ENCODE data around the gene TCL1A.
A peak's percentile ranks its signal among the peaks of the same experiment; 100 is the strongest.

Gene TCL1A

GRCh38 chr14:95703805-95704204 is 10.1 kb downstream of the TCL1A start:
- DNase-seq: no peak

GRCh38 chr14:95703341-95703740 is 10.6 kb downstream of the TCL1A start:
- no peak for DNase-seq

DNA sequence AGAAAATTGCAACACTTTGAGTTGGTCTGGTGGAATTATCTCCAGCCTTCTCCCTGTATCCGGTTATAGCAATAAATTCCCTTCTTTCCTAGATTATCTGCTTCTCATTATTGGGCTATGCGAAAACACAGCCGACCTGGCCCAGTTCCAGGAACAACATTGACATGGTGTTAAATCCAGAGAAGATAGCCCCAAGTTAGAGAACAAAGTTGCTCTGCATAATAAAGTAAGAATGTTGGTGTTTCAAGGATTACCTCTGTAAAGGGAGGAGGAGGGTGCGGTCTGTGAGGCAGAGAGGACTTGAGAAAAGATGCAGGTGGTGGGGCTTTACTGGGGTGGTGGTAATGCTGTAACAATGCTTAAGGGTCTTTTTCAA is 12.1 kb downstream of the TCL1A start:
- no peak for DNase-seq

DNA sequence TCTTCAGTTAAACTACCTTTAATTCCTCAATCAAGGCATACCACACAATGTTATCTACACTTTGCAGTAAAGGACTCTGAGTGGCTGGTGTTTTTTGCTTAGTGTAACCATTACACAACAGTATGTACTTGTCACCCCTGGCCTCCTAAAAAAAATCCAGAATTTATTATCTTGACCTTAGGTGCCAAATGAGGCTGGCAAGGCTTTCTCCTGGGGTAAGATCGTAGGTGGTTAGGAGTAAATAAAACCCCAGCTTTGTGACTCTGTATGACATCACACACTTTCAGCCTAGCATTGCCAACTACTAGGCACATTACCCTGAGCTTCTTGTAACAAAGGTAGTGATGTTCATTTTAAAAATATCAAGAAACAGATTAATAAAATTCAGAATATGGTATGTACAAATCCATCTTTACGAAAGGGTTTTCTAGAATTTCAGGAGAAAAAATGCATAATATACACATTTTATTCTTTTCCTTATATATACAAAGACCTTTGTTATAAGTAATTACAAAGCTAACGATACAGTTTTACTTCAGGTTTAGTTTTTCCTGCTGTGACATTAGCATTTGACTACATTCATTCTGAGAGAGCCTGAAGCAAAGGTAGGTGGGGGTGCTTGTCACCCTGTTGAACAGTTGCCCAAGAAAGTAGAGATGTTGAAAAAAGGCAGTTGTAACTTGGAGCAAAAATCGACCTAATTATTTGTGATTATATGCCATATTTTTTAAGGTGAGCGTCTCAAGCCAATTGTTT is 13.5 kb downstream of the TCL1A start:
- DNase-seq: no peak

- no peak for DNase-seq
Measured at GRCh38 chr14:95699412-95699811, 14.5 kb downstream of the TCL1A start.

- DNase-seq: no peak
Measured at GRCh38 chr14:95698287-95698686, 15.6 kb downstream of the TCL1A start.

- DNase-seq: no peak
Measured at GRCh38 chr14:95697764-95698163, 16.2 kb downstream of the TCL1A start.

GRCh38 chr14:95696741-95697140 is 17.2 kb downstream of the TCL1A start:
- DNase-seq: no peak

GRCh38 chr14:95695913-95696312 is 18.0 kb downstream of the TCL1A start:
- DNase-seq: no peak

DNA sequence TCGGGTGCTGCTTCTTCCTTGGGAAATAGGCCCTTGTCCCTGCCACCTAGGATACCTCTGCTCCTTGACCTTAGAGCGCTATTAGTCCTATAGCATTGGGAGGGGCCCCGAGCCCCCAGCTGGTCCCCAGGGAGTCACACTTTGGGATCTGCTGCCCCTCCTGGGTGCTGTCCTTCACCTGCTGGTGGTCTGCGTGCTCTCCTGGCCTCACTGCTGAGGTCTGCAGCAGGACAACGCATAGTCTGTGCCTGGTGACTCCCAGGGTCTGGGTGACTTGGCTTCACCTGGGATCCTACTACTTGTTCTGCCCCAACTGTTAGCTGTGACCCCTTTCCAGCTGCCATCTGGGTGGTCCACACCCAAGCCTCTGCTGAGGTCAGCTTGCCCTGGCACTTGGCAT is 18.9 kb downstream of the TCL1A start:
- DNase-seq: no peak

DNA sequence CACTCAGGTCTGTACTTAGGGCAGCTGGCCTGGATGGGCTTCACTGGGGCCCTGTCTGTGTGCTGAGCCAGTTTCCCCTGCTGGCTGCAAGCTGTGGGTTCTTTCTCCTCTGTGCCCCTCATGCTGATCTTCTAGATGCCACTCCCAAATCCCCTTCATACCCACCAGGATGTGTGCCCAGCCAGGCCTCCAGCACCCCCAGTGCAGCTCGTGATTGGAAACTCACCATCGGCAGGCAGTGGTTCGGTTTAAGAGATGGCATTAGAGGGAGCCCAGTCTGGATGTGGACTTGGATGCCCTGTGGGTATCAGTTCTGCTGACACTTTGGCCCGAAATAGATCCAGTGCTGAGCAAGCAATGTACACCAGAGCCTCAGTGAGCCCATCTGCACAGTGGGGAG is 21.8 kb downstream of the TCL1A start:
- no peak for DNase-seq

- no peak for DNase-seq
Measured at GRCh38 chr14:95691591-95691990, 22.3 kb downstream of the TCL1A start.

DNA sequence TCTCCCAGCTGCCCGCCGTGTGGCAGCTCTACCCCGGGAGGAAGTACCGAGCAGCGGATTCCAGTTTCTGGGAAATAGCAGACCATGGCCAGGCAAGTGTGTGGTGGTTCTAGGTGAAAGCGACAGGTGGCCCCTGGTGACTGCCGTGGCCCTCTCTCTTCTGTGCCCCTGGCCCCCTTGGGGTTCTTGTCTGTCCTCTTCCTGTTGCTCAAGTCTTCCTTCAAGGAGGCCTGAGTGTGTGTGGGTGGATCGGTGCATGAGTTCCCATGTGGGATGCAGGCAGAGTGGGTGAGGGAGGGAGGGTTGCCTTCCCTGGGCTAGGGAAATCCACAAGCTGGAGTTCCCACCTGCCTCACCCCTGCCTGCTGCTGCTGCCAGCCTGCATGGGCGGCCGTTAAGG is 23.1 kb downstream of the TCL1A start:
- DNase-seq: no peak

GRCh38 chr14:95689441-95689840 is 24.5 kb downstream of the TCL1A start:
- no peak for DNase-seq

DNA sequence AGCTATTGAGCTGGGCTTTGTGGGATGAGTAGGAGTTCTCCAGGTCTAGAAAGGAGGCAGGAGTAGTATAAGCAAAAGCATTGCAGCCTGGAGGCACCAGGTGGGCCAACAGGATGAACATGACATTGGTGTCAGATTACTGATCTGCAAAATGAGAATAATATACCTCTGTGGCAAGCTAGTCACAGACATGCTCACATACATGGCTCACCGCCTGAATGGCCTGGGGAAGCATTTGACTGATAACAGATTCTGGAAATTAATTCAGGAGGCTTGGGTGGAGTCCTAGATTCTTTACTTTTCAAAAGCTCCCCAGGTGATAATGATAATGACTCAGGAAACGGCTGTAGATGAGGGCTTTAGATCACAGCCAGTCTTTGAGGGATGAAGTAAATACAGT is 27.0 kb downstream of the TCL1A start:
- no peak for DNase-seq

DNA sequence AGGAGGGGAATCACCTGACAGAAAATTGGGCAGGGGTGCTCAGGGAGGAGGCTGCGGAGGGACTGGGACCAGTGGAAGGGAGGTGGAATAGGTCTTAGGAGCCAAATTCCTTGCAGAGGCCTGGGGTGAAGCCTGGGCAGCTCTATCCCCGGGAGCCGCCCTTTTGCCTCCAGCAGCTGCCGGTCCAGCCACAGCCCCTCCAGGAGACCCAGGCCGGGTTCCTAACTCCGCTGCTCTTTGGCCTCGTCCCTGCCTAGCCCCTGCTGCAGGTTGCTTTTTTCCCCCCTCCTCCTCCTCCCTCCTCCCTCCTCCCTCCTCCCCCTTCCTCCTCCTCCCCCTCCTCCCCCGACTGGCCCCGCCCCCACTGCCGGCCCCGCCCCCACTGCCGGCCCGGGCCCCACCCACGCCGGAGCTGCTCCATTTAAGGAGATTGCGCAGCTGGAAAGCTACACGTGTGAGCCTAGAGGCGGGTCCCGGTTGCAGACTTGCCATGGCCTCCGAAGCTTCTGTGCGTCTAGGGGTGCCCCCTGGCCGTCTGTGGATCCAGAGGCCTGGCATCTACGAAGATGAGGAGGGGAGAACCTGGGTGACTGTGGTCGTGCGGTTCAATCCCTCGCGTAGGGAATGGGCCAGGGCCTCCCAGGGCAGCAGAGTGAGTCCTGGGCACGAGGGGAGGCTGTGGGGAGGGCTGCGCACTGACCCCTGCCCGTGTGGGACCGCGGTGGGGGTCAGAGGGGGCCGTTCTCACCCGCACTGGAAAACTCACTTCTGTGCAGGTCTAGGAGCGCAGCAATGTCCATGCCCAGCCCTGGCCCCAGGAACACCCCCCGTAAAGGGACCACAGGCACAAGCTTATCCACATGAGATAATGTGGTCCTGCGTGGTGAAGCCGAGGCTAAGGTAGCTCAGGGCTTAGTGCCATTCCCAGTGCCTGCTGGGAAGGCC is 27.7 kb downstream of the TCL1A start, which contains the start of gene TCL1B:
Gene TCL1B (plus strand): TSS at position 449 of the 945 bp plus-strand sequence. CDS start 42 bp downstream, at position 491.
- no peak for DNase-seq

DNA sequence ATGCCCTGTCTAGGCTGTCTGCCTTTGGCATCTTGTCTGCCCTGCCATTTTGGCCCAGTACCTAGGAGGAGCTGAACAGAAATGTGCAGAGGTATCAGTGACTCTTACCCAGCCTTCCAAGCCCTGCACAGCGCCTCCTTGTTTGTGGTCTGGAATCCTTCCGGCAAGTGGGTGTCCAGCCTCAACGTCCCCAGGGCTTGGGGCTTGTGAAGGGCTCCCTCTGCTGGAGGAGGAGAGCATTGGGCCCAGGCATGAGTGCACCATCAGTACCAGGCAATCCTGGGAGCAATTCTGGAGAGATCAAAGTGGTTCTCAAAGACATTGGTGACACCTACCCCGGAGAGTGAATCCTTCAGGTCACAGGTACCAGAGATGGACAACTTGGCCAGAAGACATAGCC is 30.1 kb downstream of the TCL1A start:
- DNase-seq: peak; percentile 18

GRCh38 chr14:95681153-95681552 is 32.8 kb downstream of the TCL1A start:
- DNase-seq: no peak

GRCh38 chr14:95679998-95680735 is 33.8 kb downstream of the TCL1A start:
- DNase-seq: no peak

- DNase-seq: no peak
Measured at GRCh38 chr14:95679148-95679815, 34.6 kb downstream of the TCL1A start.

GRCh38 chr14:95677179-95677835 is 36.6 kb downstream of the TCL1A start:
- no peak for DNase-seq

DNA sequence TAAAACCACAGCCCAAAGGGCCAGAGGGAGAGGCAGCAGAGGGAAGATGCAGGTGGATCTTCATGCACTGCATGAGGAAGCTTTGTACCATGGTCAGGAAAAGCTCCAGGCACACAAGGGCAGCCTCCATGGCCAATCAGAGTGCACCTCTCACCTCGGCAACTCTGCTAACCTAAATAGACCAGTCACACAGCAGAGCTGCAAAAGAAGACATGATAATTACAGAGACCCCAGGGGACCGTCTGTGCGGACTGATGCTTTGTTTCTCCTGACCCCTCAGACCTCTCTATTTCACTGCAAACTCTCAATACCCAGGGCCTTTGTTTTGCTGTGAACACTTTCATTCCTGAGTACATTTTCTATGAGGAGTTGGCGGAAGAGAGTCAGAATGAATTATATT is 38.4 kb downstream of the TCL1A start:
- no peak for DNase-seq

Data from stimulated activated CD4-positive, alpha-beta T cell treated with anti-CD3 and anti-CD28 coated beads, Interleukin-12 subunit alpha, Interleukin-12 subunit beta, amount 100 ng/mL, for 4 hours (primary cell).